Retinal pigment epithelial cell (primary cell): ENCODE data around the gene ZNF428.

Experiments used
- DNase-seq: peaks from one replicate; pipeline ENCODE4 v3.0.0-alpha.2; 2010; ENCODE audit warnings: low read depth
- H3K4me3 ChIP-seq: 2 replicates; pipeline ENCODE4 v1.5.1; 2011; ENCODE audit warnings: mild to moderate bottlenecking, low read length, control low read depth, moderate library complexity
- TF ChIP-seq, protein P1 (sequence below): conservative IDR thresholded peaks from 2 replicates; pipeline ENCODE4 v1.5.1; 2011; ENCODE audit warnings: low read depth, low read length, control low read depth, inconsistent platforms

The ZNF428 gene

GRCh38 chr19:43575955-43576878 is 43.2 kb downstream of the ZNF428 start:
- no peak for DNase-seq
- peak overlapping the region; percentile 51 for H3K4me3 ChIP-seq

DNA sequence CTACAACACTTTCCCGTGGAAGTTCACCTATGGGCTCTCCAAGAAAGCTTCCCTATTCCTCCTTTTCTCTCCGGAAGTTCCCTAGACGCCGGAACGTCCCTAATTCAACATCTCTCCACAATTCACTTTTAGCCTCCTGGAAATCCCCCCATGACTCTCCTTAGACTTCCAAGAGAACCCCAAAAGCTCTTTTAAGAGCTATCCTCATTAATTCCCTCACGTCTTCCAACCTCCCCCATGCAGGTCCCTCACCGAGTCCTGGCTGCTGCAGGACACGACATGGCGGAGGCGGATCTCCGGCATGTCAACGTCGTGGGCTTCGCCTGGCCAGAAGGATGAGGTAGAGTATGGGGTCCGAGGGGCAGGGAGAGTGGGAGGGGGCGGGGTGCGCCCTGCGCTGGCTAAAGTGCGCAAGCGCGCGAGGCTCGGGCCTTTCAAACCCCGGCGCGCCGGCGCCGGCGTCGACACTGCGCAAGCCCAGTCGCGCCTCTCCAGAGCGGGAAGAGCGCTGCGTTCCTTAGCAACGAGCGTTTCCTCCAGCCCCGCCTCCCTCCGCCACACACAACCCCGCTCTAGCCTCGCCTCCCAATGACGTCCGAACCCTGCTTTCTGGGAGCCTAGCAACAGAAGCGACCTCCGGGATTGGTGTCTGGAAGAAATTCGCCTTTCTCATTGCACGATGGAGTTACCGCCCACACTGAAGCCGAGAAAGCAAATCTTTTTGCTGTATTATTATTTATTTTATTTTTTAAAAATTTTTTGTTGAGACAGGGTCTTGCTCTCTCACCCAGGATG is 44.1 kb downstream of the ZNF428 start, which contains the start of the genes PINLYP and XRCC1:
Gene PINLYP, plus strand, starts transcription at position 646 of the 795 bp plus-strand sequence. CDS start 1,391 bp downstream, outside the sequence.
Gene XRCC1, minus strand, starts transcription at position 372 of the 795 bp plus-strand sequence. Its CDS starts 69 bp downstream, at position 303.
- H3K4me3 ChIP-seq, result peak within 1 kb of the TSS; percentile 92
- TF ChIP-seq, protein P1, sequence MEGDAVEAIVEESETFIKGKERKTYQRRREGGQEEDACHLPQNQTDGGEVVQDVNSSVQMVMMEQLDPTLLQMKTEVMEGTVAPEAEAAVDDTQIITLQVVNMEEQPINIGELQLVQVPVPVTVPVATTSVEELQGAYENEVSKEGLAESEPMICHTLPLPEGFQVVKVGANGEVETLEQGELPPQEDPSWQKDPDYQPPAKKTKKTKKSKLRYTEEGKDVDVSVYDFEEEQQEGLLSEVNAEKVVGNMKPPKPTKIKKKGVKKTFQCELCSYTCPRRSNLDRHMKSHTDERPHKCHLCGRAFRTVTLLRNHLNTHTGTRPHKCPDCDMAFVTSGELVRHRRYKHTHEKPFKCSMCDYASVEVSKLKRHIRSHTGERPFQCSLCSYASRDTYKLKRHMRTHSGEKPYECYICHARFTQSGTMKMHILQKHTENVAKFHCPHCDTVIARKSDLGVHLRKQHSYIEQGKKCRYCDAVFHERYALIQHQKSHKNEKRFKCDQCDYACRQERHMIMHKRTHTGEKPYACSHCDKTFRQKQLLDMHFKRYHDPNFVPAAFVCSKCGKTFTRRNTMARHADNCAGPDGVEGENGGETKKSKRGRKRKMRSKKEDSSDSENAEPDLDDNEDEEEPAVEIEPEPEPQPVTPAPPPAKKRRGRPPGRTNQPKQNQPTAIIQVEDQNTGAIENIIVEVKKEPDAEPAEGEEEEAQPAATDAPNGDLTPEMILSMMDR, result no peak
- peak; percentile 96 for DNase-seq

More at GRCh38 chr19:43575955-43576878, 43.2 kb downstream of the ZNF428 start:
- TF ChIP-seq, protein P1, result no peak

DNA sequence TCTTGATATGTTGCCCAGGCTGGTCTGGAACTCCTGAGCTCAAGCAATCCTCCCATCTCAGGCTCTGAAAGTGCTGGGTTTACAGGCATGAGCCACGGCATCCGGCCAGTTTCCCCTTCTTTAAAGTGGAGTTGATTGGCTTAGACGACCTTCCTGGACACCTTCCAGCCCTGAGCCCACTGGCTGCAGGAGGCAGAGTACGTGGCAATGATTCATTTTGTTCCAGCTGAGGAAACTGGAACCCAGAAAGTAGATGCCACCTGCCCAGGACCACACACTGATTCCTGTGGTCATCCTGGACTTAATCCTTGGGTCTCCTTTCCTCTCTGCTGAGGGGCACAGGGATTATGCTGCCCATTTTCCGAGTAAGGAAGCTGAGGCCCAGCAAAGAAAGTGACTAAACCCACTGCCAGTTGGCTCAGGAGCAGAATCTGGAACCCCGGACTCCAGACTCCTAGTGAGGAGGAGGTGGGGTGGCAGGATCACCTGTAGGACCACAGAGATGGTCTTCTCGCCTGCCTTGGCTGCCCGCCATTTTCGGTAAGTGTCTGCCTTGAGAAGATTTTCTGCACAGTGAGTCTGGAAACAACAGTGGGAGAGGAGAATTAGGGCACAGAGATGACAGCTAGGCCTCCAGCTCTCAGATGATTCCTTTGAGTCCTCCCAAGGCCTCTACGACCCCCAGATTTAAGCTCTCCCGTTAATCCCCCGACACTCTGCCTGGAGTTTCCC is 44.8 kb downstream of the ZNF428 start:
- H3K4me3 ChIP-seq, result peak overlapping the region; percentile 92
- TF ChIP-seq, protein P1, result no peak
- no peak for DNase-seq

GRCh38 chr19:43572171-43572588 is 47.2 kb downstream of the ZNF428 start:
- DNase-seq, result no peak
- no peak overlapping the region for H3K4me3 ChIP-seq
- TF ChIP-seq, protein P1, result no peak

GRCh38 chr19:43570174-43570791 is 49.1 kb downstream of the ZNF428 start:
- no peak for DNase-seq
- H3K4me3 ChIP-seq, result no peak overlapping the region
- TF ChIP-seq, protein P1, result no peak

DNA sequence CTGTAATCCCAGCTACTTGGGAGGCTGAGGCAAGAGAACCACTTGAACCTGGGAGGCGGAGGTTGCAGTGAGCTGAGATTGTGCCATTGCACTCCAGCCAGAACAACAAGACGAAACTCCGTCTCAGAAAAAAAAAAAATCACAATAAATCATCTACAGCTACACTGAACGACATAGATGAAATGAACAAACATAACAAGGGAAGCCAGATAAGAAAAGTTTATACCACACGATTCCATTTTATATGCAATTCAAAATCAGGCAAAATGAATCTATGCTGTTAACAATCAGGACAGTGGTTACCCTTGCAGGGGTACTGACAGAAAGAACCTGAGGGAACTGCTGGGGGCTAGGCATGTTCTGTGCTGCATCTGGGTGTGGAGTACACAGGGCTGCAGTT is 49.8 kb downstream of the ZNF428 start:
- no peak for DNase-seq
- TF ChIP-seq, protein P1, result no peak
- no peak overlapping the region for H3K4me3 ChIP-seq
